GM19324 (cell line): ENCODE measurements around the gene CABP7.
"Not testable (repeated sequence)": the region's sequence is repeated elsewhere in the genome, so short reads cannot be mapped to it uniquely, and the experiment has no call there.

Experiments used
- ATAC-seq: cut with Tn5 transposase; IDR thresholded peaks from one replicate; pipeline ENCODE4 v1.9.1; 2021; ENCODE audit warnings: mild to moderate bottlenecking, moderate library complexity; ENCODE audit not compliant: unreplicated experiment, low FRiP score

The CABP7 gene

GRCh38 chr22:29739346-29739875, 19.6 kb downstream of the CABP7 start:
- ATAC-seq: no peak

DNA sequence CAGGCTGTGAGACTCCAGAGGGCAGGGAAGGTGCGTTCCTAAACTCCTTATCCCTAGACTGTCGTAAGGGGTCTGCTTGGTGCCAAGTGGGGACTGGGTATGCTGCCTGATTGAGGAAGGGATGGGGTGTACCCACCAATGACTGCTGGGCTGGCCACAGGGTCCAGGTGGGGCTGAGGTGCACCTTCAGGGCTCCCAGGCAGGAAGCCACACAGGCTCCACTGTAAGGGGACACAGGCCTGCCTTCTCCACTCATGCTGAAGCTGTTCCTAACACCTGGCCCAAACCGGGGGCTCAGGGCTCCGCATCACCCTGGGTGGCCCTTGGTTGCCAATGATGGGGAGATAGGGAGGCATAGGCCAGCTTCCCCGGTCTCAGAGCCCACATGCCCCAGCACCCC, 20.4 kb downstream of the CABP7 start:
- no peak for ATAC-seq

DNA sequence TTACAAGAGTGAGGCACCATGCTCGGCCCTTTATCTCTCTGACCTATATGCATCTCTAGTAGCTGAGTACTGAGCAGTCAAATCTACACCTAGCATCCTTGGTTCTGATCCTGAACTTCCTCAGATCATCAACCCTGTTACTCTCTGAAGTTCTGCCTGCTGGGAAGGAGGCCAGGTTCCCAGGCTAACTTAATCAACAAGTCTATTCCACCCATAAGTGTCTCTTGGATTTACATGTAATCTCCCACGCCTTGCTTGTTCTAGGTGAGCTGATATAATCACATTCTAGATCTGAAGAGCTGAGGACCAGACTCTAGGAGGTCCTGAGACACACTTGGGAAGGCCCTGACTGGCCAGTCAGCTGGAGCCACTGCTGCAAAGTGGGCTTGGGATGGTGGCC, 22.1 kb downstream of the CABP7 start:
- ATAC-seq: no peak

- ATAC-seq: no peak
Measured at GRCh38 chr22:29742326-29742725, 22.5 kb downstream of the CABP7 start.

- ATAC-seq: no peak
Measured at GRCh38 chr22:29744902-29745301, 25.1 kb downstream of the CABP7 start.

DNA sequence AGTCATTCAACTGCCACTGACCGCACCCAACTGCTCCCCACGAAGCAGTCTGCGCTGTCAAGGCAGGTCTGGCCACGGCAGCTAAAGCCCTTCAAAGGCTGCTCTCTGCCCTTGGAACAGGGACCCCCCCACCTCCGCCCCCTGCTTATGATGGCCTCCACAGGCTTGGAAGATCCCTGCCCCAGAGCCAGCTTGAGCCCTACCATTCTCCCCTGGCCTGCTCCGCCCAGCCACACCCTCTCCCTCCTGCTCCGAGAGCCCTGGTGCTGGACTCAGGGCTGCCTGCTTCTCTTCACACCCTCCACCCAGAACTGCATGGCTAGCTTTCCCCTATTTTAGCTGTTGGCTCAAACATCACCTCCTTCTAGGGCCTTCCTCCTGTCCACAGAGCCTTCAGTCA, 28.0 kb downstream of the CABP7 start:
- ATAC-seq: no peak

DNA sequence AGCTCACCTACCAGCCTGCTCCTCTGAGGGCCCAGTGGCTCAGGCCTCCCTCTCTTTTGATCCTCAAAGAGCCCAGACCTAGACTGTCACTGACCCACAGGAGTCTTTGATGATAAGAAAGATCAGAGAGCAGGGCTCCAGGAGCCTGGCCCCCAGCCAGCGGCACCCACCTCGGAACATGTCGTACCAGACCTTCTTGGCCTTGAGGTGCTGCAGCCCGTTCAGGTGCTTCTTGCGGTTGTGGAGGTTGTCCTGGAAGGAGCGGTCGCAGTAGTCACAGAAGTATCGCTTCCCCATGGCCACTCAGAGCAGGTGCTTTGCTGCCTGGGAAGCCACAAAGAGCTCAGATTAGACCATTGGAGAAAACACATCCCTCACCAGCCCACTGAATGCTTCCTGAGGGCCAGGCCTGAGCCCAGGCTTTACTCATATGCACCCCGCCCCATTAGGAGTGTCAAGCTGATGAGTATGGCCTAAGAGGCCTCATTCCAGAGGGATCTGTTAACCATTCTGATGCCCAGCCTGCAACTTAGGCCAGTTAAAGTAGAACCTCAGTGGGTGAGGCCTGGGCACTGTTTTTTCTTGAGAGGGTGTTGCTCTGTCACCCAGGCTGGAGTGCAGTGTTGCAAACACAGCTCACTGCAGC, 28.6 kb downstream of the CABP7 start:
- ATAC-seq: no peak

DNA sequence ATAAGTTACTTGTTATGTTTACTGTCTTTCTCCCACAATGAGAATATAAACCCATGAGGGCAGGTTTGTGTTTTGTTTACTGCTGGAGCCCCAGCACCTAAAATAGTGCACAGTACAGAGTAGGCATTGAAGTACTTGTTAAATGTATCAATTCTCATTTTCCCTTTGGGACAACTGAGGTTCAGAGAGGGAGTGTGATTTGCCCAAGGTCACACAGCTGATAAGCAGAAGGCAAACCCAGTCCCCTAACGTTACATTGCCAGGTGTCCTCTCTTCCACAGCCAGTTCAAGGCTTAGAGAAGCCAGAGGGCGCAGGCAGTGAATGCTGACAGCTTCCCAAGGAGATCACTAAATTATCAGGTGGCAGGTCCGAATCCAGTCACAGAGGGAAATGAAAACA, 30.2 kb downstream of the CABP7 start:
- ATAC-seq: no peak

DNA sequence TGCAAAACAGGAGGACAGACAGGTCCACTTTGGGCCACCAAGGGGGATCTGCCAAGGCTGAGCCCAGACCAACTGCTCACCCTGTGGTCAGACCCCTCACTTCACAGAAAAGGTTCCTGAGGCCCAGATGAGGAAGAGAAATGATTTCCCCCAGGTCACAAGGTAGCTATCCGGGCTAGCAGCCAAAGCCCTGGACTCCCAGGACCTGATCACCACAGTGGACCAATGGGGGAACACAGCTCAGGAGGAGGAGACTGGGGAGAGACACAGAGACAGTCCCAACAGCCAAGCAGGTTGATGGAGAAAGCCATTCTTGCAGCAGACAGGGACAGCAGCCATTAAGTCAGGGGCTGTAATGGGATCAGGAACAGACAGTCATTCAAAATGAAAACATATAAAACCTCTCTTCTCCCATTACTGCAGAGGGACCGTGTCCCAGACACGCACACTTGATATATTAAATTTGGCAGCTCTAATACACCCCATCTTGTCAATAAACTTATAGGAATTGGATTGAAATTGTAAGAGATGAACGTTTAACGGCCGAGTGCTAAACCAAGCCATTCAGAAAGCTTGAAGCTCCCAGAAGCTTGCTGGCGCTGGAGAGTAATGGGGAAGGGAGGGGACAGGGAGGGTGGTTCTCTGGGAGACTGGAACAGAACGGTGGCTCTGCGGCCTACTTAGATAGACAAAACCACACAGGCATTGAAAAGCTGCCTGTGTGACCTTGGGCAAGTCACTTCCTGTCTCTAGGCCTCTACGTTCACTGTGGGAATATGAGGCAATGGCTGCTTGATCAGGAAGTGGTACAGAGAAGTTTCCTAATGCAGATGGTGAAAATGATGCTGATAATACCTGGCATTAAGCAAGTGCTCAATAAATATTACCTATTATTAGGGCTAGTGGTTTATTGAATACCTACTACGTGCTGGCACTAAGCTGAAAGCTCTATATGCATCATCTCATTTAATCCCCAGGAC, 31.0 kb downstream of the CABP7 start:
- no peak for ATAC-seq

- ATAC-seq: no peak
Measured at GRCh38 chr22:29751669-29752068, 31.9 kb downstream of the CABP7 start.

GRCh38 chr22:29753808-29754657, 34.2 kb downstream of the CABP7 start:
- ATAC-seq: no peak

GRCh38 chr22:29754658-29755395, 35.0 kb downstream of the CABP7 start:
- not testable (repeated sequence) for ATAC-seq

- no peak for ATAC-seq
Measured at GRCh38 chr22:29755889-29756288, 36.1 kb downstream of the CABP7 start.

DNA sequence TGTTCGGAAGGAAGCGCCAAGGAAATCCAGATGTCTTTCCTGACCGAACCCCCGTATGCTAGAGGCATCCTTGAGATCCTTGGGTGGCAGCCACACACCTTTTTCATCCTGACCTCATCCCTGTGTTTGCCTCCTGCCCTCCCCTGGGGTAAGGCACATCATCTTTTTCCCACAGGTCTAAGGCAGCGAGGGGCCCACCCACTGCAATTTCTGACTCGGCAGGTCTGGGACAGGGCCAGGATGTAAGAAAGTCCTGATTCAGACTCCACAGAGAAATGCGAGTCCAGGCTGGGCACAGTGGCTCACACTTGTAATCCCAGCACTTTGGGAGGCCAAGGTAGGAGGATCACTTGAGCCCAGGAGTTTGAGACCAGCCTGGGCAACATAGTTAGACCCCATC, 36.5 kb downstream of the CABP7 start:
- no peak for ATAC-seq

DNA sequence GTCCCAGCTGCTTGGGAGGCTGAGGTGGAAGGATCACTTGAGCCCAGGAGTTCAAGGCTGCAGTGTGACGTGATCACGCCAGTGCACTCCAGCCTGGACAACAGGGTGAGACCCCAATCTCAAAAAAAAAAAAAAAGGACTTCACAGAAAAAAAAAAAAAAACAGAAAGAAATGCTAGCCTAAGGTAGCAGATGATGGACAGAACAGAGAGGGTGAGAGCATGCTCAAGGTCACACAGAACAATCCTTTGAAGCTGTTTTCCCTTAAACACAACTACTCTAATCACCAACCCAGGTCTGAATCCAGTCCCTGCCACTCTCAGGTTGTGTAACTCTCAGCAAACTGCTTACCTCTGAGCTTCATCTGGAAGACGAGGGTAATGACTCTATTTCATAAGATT, 37.3 kb downstream of the CABP7 start:
- ATAC-seq: no peak

- no peak for ATAC-seq
Measured at GRCh38 chr22:29758068-29758622, 38.3 kb downstream of the CABP7 start.

DNA sequence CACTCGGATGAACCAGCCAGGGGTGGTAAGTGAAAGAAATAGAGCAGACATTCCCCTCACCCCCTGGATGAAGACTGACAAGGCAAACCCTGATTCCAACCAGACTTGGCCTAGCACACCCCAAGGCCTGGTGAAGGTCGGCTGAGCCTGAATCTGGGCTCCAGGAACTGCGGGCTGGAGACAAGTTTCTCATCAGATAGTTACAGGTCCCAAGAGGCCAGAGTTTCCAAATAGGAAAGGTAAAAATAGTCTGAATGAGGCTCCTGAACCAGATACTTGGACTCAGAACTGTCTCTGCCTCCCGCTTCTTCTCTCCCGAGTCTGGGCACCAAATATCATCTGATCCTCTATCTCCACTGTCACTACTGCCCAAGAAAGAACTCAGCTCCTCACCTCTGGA, 39.2 kb downstream of the CABP7 start:
- no peak for ATAC-seq

DNA sequence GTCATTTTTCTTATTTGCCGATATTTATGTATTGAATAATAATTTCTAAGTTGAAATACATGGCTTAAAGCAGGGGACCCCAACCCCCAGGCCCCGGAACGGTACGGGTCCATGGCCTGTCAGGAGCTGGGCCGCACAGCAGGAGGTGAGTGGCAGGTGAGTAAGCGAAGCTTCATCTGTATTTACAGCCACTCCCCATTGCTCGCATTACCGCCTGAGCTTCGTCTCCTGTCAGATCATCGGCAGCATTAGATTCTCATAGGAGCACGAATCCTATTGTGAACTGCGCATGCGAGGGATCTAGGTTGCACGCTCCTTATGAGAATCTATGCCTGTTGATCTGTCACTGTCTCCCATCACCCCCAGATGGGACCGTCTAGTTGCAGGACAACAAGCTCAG, 42.5 kb downstream of the CABP7 start:
- ATAC-seq: no peak

GRCh38 chr22:29765905-29766631, 46.3 kb downstream of the CABP7 start:
- ATAC-seq: peak; percentile 1
